PC-3 (cell line): ENCODE results near the gene BNIP3.

ENCODE experiments used
- CTCF ChIP-seq: fragments of 300-600 bp; sonication (generic); conservative IDR thresholded peaks from 2 replicates; pipeline ENCODE4 v1.5.1; 2017; ENCODE audit warnings: antibody characterized with exemption, low read depth, mild to moderate bottlenecking, low read length
- EZH2 ChIP-seq: fragments of 300-600 bp; sonication (generic); IDR thresholded peaks from one replicate; pipeline ENCODE4 v1.6.1; 2017; ENCODE audit warnings: antibody characterized with exemption, mild to moderate bottlenecking, low read length; ENCODE audit not compliant: unreplicated experiment
- EZH2phosphoT487 ChIP-seq: fragments of 300-600 bp; sonication (generic); IDR thresholded peaks from 2 replicates; pipeline ENCODE4 v1.6.1; 2018; ENCODE audit warnings: mild to moderate bottlenecking, antibody characterized with exemption, low read length, borderline replicate concordance

- TF ChIP-seq CTCF (no peak), EZH2 (no peak), EZH2phosphoT487 (no peak)
These were observed 51.0 kb downstream of the BNIP3 start for GRCh38 chr10:131930586-131931330.
